ENCODE data around the gene DSN1.

- TF ChIP-seq CTCF (IDR thresholded peaks at IDR 0.05), result no peak
- no peak for TF ChIP-seq ZFX (IDR thresholded peaks at IDR 0.05; ENCODE audit: borderline replicate concordance)
Measured at GRCh38 chr20:36806049-36806448, 32.5 kb upstream of the DSN1 start.

Measured in 22Rv1 (cell line).